Fibroblast of skin of back (primary cell): ENCODE data around the gene CALCR.
A peak's percentile ranks its signal among the peaks of the same experiment; 100 is the strongest.

Source experiments
- DNase-seq: peaks from one replicate; pipeline ENCODE4 v3.0.0-alpha.2; 2013

CALCR gene

GRCh38 chr7:93442478-93443224 is 131.9 kb downstream of the CALCR start:
- peak; percentile 33 for DNase-seq

DNA sequence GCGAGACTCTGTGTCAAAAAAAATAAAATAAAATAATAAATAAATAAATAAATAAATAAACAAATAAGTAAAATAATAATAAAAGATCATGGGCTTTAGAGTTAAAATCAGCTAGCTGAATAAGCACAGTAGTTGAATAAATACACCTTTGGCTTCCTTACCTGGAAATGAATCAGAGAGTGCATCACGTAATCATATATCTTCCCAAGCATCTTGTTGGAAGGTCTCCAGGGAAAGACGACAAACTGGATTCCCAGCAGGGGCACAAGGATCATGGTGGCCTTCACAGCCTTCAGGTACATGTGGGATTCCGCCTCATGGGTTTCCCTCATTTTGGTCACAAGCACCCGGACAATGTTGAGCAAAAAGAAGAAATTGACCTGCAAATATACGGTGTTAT is 138.7 kb downstream of the CALCR start:
- no peak for DNase-seq

DNA sequence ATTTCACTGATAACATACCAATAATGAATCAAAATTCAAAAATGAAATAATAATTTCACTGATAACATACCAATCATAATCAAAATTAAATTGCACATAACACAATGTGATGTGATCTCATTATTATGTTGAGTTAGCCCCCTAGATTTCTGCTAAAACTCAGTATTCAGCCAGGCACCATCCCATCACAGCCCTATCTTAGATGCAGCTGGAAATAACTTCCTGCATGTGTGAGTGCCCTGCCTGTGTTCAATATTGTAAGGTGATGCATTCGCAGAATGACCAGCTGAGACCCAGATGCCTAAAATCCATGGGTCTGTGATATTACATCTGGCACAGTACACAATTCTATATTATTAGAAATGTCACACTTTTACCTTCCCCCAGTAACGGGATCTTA is 142.4 kb downstream of the CALCR start:
- DNase-seq, result no peak

DNA sequence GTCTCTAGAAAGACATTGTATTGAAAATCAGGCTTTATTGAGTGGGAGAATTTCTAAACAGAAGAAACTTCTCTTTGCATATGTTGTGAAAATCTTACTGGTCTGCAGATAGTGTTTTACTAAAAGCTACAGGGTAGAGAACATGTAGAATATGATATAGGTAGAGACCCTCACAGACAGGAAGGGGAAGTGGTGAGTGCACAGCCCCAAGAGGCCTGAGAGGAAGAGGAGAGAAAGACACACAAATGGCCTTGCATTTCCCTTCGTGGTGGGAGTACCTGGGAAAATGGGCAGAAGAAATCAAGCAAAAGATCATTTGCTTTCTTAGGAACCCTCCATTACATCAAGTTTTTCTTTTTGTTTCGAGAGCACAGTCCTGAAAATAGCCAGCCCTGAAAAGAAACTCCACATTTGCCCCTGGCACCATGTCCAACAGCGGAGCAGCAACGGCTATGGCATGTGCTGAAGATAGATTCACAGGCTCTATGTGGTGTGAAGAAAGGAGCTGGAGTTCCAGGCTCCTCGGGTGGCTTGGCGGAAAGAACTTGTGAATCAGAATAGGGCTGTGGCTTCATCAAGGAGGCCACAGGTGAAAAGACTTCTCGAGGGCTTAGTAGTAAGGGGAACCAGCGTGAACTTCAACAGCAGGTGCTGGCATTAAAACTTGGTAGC is 143.5 kb downstream of the CALCR start:
- no peak for DNase-seq

GRCh38 chr7:93429563-93429962 is 145.0 kb downstream of the CALCR start:
- no peak for DNase-seq

DNA sequence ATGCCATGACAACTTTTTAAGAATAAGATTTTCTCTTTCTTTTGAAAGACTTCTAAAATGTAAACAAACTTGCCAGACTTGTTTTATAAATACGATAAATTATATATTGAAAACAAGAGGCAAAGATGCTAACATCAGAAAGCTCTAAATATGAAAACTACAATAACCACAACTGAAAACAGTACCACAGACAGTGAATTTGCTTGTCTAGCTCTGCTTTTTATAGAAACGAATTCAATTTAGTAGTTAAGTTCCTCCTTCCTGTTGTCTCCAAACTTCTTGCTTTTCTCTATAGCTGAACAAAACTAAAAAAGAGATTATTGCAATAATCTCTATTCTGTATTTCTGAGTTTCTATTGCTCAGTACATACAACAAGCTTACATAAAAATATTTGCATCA is 147.4 kb downstream of the CALCR start:
- DNase-seq, result no peak

GRCh38 chr7:93426155-93426696 is 148.3 kb downstream of the CALCR start:
- no peak for DNase-seq

DNA sequence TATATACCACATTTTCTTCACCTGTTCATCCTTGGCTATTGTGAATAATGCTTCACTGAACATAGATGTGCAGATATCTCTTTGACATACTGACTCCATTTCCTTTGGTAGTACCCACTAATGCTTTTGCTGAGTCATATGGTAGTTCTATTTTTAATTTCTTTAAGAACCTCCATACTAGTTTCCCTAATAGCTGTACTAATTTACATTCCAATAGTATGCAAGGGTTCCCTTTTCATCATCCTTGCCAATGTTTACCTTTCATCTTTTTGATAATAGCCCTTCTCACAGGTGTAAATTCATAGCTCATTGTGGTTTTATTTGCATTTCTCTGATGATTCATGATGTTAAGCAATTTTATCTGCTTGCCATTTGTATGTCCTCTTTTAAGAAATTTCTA is 159.9 kb downstream of the CALCR start:
- DNase-seq, result no peak

DNA sequence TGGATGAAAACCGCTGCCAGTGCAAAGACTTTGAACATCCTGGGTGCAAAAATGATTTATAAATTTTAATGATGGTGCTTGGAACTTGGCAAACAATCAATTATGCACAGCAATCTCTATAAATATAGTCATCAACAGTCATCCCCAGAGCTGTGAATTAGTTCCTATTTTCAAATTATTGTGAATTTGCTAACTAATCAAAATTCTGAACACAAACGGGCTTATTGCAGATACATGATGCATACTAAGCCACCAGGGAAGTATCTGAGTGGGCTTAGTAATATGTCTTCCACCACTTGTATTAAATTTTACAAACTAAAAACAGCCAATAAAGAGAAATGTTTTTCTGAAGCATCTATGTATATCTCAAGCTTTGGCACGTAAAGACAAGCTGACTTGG is 165.2 kb downstream of the CALCR start:
- no peak for DNase-seq

DNA sequence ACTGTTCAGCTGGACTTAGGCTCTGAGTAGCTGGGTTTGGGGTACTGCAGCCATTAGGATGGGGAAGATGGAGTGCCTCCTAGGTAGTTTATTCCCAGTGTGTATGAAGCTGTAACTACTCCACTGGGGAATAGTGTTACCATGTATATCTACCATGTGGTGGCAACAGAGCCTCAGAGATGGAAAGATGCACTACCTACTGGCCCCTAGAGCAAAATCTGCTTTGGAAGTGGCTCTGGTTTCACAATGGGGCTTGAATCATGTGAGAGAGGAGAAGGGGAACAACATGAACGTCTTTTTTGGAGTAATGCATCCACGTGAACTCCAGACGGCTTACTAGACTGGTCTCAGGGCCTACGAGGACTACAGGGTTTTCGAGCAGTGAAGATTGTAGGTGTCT is 167.3 kb downstream of the CALCR start:
- DNase-seq, result no peak

DNA sequence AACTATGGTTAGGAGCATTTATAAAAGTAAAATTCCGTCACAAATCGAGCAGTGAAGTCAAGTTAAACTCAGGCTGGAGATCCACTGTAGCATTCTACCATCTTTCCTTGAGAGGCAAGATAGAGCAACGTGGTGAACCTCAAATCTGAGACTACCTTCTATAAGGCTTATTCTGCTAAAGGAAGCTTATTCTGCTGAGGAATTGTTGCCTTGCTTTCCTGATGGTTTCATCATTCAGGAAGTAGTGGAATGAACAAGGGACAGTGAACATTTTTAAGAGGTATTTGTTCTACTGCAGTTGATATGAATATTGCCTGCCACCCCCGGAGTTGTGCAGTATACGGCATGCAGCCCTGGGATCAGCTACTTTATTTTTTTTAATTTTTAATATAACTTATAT is 171.6 kb downstream of the CALCR start:
- DNase-seq, result no peak

GRCh38 chr7:93399642-93400041 is 174.9 kb downstream of the CALCR start:
- DNase-seq, result no peak

DNA sequence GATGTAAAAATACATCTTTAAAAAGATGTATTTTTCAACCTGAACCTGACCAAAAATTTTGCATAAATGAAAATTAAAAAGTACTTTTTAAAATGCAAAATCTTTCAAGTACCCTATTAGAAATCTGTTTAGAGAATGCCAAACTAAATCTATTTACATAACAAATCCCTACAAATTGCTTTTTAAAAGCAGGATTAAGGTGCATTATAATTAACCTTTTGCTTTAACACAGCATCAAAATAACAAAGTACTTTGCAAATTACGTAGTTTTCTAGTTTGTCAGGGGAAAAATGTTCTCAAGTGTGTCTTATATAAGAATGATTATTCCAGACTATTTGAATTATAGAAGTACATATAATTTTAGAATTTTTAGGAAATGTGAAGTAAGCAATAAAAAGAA is 181.5 kb downstream of the CALCR start:
- no peak for DNase-seq

- DNase-seq, result no peak
Observed at GRCh38 chr7:93390660-93391059, 183.9 kb downstream of the CALCR start.

GRCh38 chr7:93382362-93382761 is 192.2 kb downstream of the CALCR start:
- DNase-seq, result no peak

- no peak for DNase-seq
Observed at GRCh38 chr7:93378131-93378760, 196.3 kb downstream of the CALCR start.

- no peak for DNase-seq
Observed at GRCh38 chr7:93375603-93376002, 198.9 kb downstream of the CALCR start.
